ENCODE measurements around the gene MGAT4A. TPM values are rescaled to one million over a fixed set of nuclear protein-coding genes. Genes with fewer than 3 reads are reported as not detected.
"Not testable (repeated sequence)": the region's sequence is repeated elsewhere in the genome, so short reads cannot be mapped to it uniquely, and the experiment has no call there.

MGAT4A gene
- polyA plus RNA-seq, 2 of the 4 experiments (the other 2 are of a cell fraction), result 0.61 to 2.6 TPM

DNA sequence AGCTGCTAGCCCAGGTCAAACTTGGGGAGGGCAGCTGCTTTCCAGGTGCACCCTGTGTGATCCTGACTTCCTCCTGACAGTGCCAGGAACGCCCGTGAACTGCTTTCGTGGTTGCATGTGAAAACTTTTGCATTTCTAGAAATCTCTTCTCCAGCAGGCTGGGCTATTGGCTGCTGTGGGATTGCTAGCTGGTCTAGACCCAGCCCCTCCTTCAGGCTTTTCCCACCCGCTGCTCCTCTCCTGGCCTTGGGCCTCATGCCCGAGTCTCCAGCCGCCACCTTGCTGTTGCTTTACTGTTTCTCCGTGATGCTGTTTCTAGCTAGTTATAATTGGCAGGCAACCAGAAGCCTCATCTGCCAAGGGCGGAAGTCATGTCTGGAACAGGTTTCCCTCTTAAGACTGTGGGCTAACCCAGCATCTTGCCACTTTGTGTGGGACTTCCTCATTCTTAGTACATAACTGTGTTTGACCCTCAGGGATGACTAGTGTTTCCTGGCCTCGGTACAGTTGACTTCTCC lies 27.0 kb upstream of the MGAT4A start:
- peak; percentile 68 to 81; a peak in 5 of 6 replicates for ATAC-seq
- TF ChIP-seq TP53 (CRISPR knock-in tag; IDR thresholded peaks at IDR 0.05), result no peak
- TF ChIP-seq ZSCAN20 (CRISPR knock-in tag; IDR thresholded peaks at IDR 0.05), result no peak
- TF ChIP-seq, protein P1, sequence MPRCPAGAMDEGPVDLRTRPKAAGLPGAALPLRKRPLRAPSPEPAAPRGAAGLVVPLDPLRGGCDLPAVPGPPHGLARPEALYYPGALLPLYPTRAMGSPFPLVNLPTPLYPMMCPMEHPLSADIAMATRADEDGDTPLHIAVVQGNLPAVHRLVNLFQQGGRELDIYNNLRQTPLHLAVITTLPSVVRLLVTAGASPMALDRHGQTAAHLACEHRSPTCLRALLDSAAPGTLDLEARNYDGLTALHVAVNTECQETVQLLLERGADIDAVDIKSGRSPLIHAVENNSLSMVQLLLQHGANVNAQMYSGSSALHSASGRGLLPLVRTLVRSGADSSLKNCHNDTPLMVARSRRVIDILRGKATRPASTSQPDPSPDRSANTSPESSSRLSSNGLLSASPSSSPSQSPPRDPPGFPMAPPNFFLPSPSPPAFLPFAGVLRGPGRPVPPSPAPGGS (IDR thresholded peaks at IDR 0.05), result no peak
- no peak for TF ChIP-seq CEBPB (IDR thresholded peaks at IDR 0.05)
- TF ChIP-seq MAX (IDR thresholded peaks at IDR 0.05), result no peak
- no peak for TF ChIP-seq ZC3H11A (IDR thresholded peaks at IDR 0.05)
- TF ChIP-seq FOSB (CRISPR knock-in tag; IDR thresholded peaks at IDR 0.05), result no peak
- no peak for TF ChIP-seq HOXA7 (CRISPR knock-in tag; IDR thresholded peaks at IDR 0.05)
- TF ChIP-seq, protein P2, sequence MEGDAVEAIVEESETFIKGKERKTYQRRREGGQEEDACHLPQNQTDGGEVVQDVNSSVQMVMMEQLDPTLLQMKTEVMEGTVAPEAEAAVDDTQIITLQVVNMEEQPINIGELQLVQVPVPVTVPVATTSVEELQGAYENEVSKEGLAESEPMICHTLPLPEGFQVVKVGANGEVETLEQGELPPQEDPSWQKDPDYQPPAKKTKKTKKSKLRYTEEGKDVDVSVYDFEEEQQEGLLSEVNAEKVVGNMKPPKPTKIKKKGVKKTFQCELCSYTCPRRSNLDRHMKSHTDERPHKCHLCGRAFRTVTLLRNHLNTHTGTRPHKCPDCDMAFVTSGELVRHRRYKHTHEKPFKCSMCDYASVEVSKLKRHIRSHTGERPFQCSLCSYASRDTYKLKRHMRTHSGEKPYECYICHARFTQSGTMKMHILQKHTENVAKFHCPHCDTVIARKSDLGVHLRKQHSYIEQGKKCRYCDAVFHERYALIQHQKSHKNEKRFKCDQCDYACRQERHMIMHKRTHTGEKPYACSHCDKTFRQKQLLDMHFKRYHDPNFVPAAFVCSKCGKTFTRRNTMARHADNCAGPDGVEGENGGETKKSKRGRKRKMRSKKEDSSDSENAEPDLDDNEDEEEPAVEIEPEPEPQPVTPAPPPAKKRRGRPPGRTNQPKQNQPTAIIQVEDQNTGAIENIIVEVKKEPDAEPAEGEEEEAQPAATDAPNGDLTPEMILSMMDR (IDR thresholded peaks at IDR 0.05), result no peak
- no peak for TF ChIP-seq PHF8 (IDR thresholded peaks at IDR 0.05; ENCODE audit: borderline replicate concordance, low read depth)
- no peak for TF ChIP-seq MAZ (IDR thresholded peaks at IDR 0.05; ENCODE audit: borderline replicate concordance, low read depth, low read length)
- TF ChIP-seq CBX2 (IDR thresholded peaks at IDR 0.05; ENCODE audit: borderline replicate concordance, low read depth), result no peak
- TF ChIP-seq CBX8 (IDR thresholded peaks at IDR 0.05), result no peak
- TF ChIP-seq HOXB5 (CRISPR knock-in tag; IDR thresholded peaks at IDR 0.05), result no peak
- TF ChIP-seq HEYL (CRISPR knock-in tag; IDR thresholded peaks at IDR 0.05), result no peak
- no peak for TF ChIP-seq FOSL2 (IDR thresholded peaks at IDR 0.05)
- TF ChIP-seq FOSL2 (CRISPR knock-in tag; IDR thresholded peaks at IDR 0.05), result no peak
- TF ChIP-seq PBX3 (IDR thresholded peaks at IDR 0.05), result no peak
- no peak for TF ChIP-seq SMC3 (IDR thresholded peaks at IDR 0.05)
- no peak for TF ChIP-seq JUNB (IDR thresholded peaks at IDR 0.05)
- no peak for TF ChIP-seq RAD21 (conservative IDR thresholded peaks at IDR 0.05 in 1 of 2, IDR thresholded peaks at IDR 0.05 in 1 of 2)

DNA sequence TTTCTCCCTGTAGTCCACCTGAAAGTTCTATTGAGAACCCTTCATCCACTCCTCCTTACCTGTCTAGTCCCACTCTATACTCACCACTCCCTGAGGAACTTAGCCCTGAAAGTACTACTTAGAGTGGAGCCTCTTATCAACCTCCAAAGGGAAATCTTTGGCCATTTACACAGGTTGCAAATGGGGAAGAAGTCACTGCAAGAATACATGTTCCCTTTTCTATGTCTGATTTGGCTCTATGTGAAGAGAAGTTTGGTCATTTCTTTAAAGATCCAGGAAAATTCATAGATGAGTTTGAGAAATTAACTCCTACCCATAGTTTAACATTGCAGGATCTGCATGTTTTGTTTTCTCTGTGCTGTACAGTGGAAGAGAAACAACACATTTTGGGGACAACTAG lies 22.9 kb upstream of the MGAT4A start:
- no peak overlapping the region for H3K4me2 ChIP-seq
- CTCF ChIA-PET, result no interaction called here
- no peak overlapping the region for H3K27ac ChIP-seq
- H3K4me3 ChIP-seq, result no peak overlapping the region
- H3K9me3 ChIP-seq, result no peaks in the 10 kb centered on the region
- H3K4me1 ChIP-seq, result peaks cover 9% of the 10 kb centered on the region
- no peak for TF ChIP-seq USF2 (IDR thresholded peaks at IDR 0.05)
- no peak for TF ChIP-seq PHF8 (IDR thresholded peaks at IDR 0.05; ENCODE audit: borderline replicate concordance, low read depth)
- no peak for TF ChIP-seq JUN (IDR thresholded peaks at IDR 0.05)
- no peak for TF ChIP-seq EHF (CRISPR knock-in tag; IDR thresholded peaks at IDR 0.05)
- TF ChIP-seq ZC3H11A (IDR thresholded peaks at IDR 0.05), result no peak
- no peak for TF ChIP-seq JUNB (IDR thresholded peaks at IDR 0.05)
- TF ChIP-seq HEYL (CRISPR knock-in tag; IDR thresholded peaks at IDR 0.05), result no peak
- TF ChIP-seq HDAC2 (IDR thresholded peaks at IDR 0.05), result no peak
- TF ChIP-seq SREBF2 (IDR thresholded peaks at IDR 0.05), result no peak
- TF ChIP-seq NFE2L2 (conservative IDR thresholded peaks at IDR 0.05; ENCODE audit: low read length), result no peak
- no peak for TF ChIP-seq CBX2 (IDR thresholded peaks at IDR 0.05; ENCODE audit: borderline replicate concordance, low read depth)
- TF ChIP-seq, protein P2 (IDR thresholded peaks at IDR 0.05), result no peak
- FAIRE-seq (no peak), ATAC-seq (no peak), DNase-seq (ENCODE audit: low read depth in 1 of 2, low spot score in 1 of 2) (no peak)
- POLR2A ChIA-PET, result no interaction called here

More for the DNA sequence above, 27.0 kb upstream of the MGAT4A start:
- peak overlapping the region; percentile 41 for H3K4me2 ChIP-seq
- FAIRE-seq (no peak), DNase-seq (ENCODE audit: low read depth in 1 of 2, low spot score in 1 of 2) (peak; percentile 34 to 70)
- H3K4me1 ChIP-seq, result peaks cover 9% of the 10 kb centered on the region
- H3K4me3 ChIP-seq, result no peak overlapping the region
- H3K9me3 ChIP-seq, result no peaks in the 10 kb centered on the region
- POLR2A ChIA-PET, result no interaction called here
- 48% methylated on average over 9 of the region's 9 CpGs for WGBS (ENCODE audit: missing lambda C conversion rate)
- no peak overlapping the region for H3K27ac ChIP-seq
- CTCF ChIA-PET, result interaction anchor here (0.5 to 1.3 kb wide), 4 partner anchors 14 to 545 kb away, joined by 3 to 4 read pairs (median 3); no protein-coding TSS in a partner anchor

GRCh38 chr2:98752711-98753110 lies 21.8 kb upstream of the MGAT4A start:
- CTCF ChIA-PET, result interaction anchor here (0.5 kb wide), 1 partner anchor 84 kb away, joined by 3 read pairs; no protein-coding TSS in a partner anchor
- H3K4me2 ChIP-seq; H3K4me3 ChIP-seq; H3K9me3 ChIP-seq; DNase-seq (ENCODE audit: low read depth in 1 of 2, low spot score in 1 of 2); POLR2A ChIA-PET; H3K4me1 ChIP-seq; ATAC-seq; FAIRE-seq; H3K27ac ChIP-seq: not testable (repeated sequence)
- WGBS (ENCODE audit: missing lambda C conversion rate), result 20% methylated on average over 4 of the region's 4 CpGs

Measured in A549 (cell line).